HG03280 (cell line): ENCODE measurements around the gene ASIC1.
"Not testable (repeated sequence)": the region's sequence is repeated elsewhere in the genome, so short reads cannot be mapped to it uniquely, and the experiment has no call there.

ENCODE experiments used
- ATAC-seq: cut with Tn5 transposase; IDR thresholded peaks from one replicate; pipeline ENCODE4 v1.9.1; 2021; ENCODE audit warnings: mild to moderate bottlenecking, moderate library complexity; ENCODE audit not compliant: unreplicated experiment

ASIC1 gene

GRCh38 chr12:50057000-50057841 is at the start of gene ASIC1:
ASIC1 (plus strand) TSS chr12:50057596; CDS start chr12:50058767, 1,171 bp downstream.
- ATAC-seq, result no peak

- no peak for ATAC-seq
These were observed 43.8 kb upstream of the ASIC1 start for GRCh38 chr12:50013361-50014147.

- no peak for ATAC-seq
These were observed 43.1 kb upstream of the ASIC1 start for GRCh38 chr12:50014342-50014741.

GRCh38 chr12:50016501-50017475 is 40.6 kb upstream of the ASIC1 start:
- no peak for ATAC-seq

GRCh38 chr12:50017641-50018040 is 39.8 kb upstream of the ASIC1 start:
- no peak for ATAC-seq

GRCh38 chr12:50018154-50018553 is 39.2 kb upstream of the ASIC1 start:
- ATAC-seq, result no peak

GRCh38 chr12:50018968-50019367 is 38.4 kb upstream of the ASIC1 start:
- no peak for ATAC-seq

- no peak for ATAC-seq
These were observed 37.9 kb upstream of the ASIC1 start for GRCh38 chr12:50019524-50019923.

GRCh38 chr12:50021031-50021430 is 36.4 kb upstream of the ASIC1 start:
- ATAC-seq, result no peak

- no peak for ATAC-seq
These were observed 34.5 kb upstream of the ASIC1 start for GRCh38 chr12:50022903-50023302.

GRCh38 chr12:50024227-50024626 is 33.2 kb upstream of the ASIC1 start:
- no peak for ATAC-seq

GRCh38 chr12:50024805-50025186 is 32.6 kb upstream of the ASIC1 start:
- ATAC-seq, result peak; percentile 8

- peak; percentile 98 for ATAC-seq
These were observed 32.0 kb upstream of the ASIC1 start, which contains the start of gene RACGAP1 for GRCh38 chr12:50025187-50026059. RACGAP1 (minus strand) TSS chr12:50025494; CDS start chr12:50016715, 8,779 bp downstream.

GRCh38 chr12:50026691-50027090 is 30.7 kb upstream of the ASIC1 start:
- no peak for ATAC-seq

- not testable (repeated sequence) for ATAC-seq
These were observed 26.9 kb upstream of the ASIC1 start for GRCh38 chr12:50030449-50030848.

- ATAC-seq, result no peak
These were observed 24.9 kb upstream of the ASIC1 start for GRCh38 chr12:50032515-50032853.

- ATAC-seq, result no peak
These were observed 24.4 kb upstream of the ASIC1 start for GRCh38 chr12:50032854-50033581.

- no peak for ATAC-seq
These were observed 19.1 kb upstream of the ASIC1 start for GRCh38 chr12:50038336-50038735.

- no peak for ATAC-seq
These were observed 18.1 kb upstream of the ASIC1 start for GRCh38 chr12:50039151-50039835.
